ENCODE results near the gene TMEM117. TPM values are rescaled to one million over a fixed set of nuclear protein-coding genes. Genes with fewer than 3 reads are reported as not detected.

TMEM117 gene
- total RNA-seq, 5 donors from 2014 or later (not counting 1 experiment from before 2014, with no cell fraction given): 3.3 to 4.4 (median 3.9) TPM

DNA sequence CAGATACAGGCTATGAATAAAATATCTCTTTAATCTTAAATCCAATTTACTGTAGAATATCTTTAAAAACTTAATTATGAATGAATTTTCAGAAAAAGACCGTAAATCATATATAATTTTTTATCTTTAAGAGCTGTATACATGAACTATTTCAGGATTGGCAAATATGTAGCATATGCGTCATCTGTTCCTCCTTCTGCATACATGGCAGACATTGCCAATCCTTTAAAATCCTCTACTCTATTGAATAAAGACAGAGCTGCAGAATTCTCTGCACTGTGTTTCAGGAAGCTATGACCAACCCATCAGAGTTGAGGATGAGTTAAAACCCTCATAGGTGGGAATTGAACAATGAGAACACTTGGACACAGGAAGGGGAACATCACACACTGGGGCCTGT, 279.0 kb downstream of the TMEM117 start:
- Histone ChIP-seq H3K27me3 (replicated peaks in 1 of 2; ENCODE audit: control insufficient read depth in 2 of 2, extremely low read depth in 1 of 2, insufficient read depth in 2 of 2, low read length in 1 of 2) (no peaks in the 10 kb centered on the region), H3K4me3 (ENCODE audit: control insufficient read depth in 1 of 2, extremely low read depth in 1 of 2, low read length in 1 of 2) (no peak overlapping the region), H3K9me3 (peaks cover 5% of the 10 kb centered on the region), H3K36me3 (ENCODE audit: control insufficient read depth in 2 of 2, extremely low read depth in 1 of 2, insufficient read depth in 1 of 2, low read length in 1 of 2) (no peaks in the 10 kb centered on the region), H3K4me1 (ENCODE audit: control insufficient read depth in 1 of 2, extremely low read depth in 1 of 2, insufficient read depth in 2 of 2, low read length in 2 of 2) (no peaks in the 10 kb centered on the region), H3K27ac (ENCODE audit: low read length) (no peak overlapping the region)
- POLR2A ChIA-PET: no interaction called here
- ATAC-seq (replicated peaks in 1 of 4) (no peak), DNase-seq (no peak)
- Mint-ChIP-seq H3K4me3 (no peak overlapping the region), H3K27ac (no peak overlapping the region), H3K36me3 (peaks cover 10% of the 10 kb centered on the region), H3K4me1 (no peaks in the 10 kb centered on the region), H3K27me3 (no peaks in the 10 kb centered on the region), H3K9me3 (peaks cover 4 to 5% (median 4%) of the 10 kb centered on the region in 3 donors)
- WGBS (ENCODE audit: insufficient coverage): no CpG with 5 or more reads among the region's 2 CpGs
- CTCF ChIA-PET: no interaction called here

DNA sequence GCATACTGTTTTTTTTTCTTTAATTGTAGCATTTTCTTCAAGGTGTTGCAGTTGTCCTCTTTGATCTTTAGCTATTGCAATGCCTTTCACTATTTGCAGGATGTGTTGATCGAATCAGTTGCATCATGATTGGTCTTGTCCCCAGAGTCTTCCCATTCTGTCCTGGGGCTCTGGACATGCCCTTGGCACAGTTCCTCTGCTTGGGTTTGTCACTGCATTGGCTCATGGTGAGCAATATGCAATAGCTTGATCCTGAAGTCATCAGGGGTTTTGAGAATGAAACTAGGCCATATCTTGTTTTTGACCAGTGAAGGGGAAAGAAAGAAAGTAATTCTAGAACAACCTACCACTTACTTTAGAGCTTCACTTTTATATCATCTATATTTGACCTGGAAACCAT, 281.5 kb downstream of the TMEM117 start:
- no peak for DNase-seq
- POLR2A ChIA-PET: interaction anchor here in 1 of 2 donors (0.6 kb wide), 1 partner anchor 10 kb away, joined by 6 read pairs; no protein-coding TSS in a partner anchor
- H3K27me3 ChIP-seq (replicated peaks in 1 of 2; ENCODE audit: control insufficient read depth in 2 of 2, extremely low read depth in 1 of 2, insufficient read depth in 2 of 2, low read length in 1 of 2): no peaks in the 10 kb centered on the region
- no peak overlapping the region for H3K4me3 Mint-ChIP-seq
- H3K4me1 ChIP-seq (ENCODE audit: control insufficient read depth in 1 of 2, extremely low read depth in 1 of 2, insufficient read depth in 2 of 2, low read length in 2 of 2): no peaks in the 10 kb centered on the region
- ATAC-seq (replicated peaks in 1 of 4): no peak
- no peaks in the 10 kb centered on the region for H3K4me1 Mint-ChIP-seq
- no peak overlapping the region for H3K27ac Mint-ChIP-seq
- 100% methylated on average over 1 of the region's 1 CpG for WGBS (ENCODE audit: insufficient coverage)
- H3K27ac ChIP-seq (ENCODE audit: low read length): no peak overlapping the region
- H3K9me3 Mint-ChIP-seq: peaks cover 8 to 19% (median 12%) of the 10 kb centered on the region in 3 donors
- no peak overlapping the region for H3K4me3 ChIP-seq (ENCODE audit: control insufficient read depth in 1 of 2, extremely low read depth in 1 of 2, low read length in 1 of 2)
- no peaks in the 10 kb centered on the region for H3K27me3 Mint-ChIP-seq
- H3K36me3 Mint-ChIP-seq: peaks cover 20% of the 10 kb centered on the region
- H3K36me3 ChIP-seq (ENCODE audit: control insufficient read depth in 2 of 2, extremely low read depth in 1 of 2, insufficient read depth in 1 of 2, low read length in 1 of 2): no peaks in the 10 kb centered on the region
- CTCF ChIA-PET: no interaction called here
- peaks cover 5% of the 10 kb centered on the region for H3K9me3 ChIP-seq

DNA sequence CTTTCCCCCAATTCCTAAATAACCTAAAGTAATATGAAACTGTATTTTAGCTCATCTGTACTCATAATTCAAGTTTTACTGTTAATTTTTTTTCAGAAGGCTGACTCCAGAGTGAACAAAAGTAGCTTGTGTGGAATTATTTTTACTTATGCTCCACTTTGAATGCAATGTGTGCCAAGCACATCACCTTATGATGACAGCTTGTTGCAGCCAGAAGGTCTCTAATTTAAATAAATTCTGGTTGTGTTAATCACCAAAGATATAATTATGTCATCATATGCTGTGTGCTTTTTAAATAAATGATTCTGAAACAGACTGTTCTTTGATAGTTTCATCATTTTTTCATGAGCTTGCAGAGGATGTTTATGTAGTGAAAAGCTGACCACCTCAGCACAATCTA, 283.1 kb downstream of the TMEM117 start:
- no peaks in the 10 kb centered on the region for H3K4me1 Mint-ChIP-seq
- no peaks in the 10 kb centered on the region for H3K4me1 ChIP-seq (ENCODE audit: control insufficient read depth in 1 of 2, extremely low read depth in 1 of 2, insufficient read depth in 2 of 2, low read length in 2 of 2)
- DNase-seq (no peak), ATAC-seq (replicated peaks in 1 of 4) (no peak)
- H3K27ac Mint-ChIP-seq: no peak overlapping the region
- H3K36me3 ChIP-seq (ENCODE audit: control insufficient read depth in 2 of 2, extremely low read depth in 1 of 2, insufficient read depth in 1 of 2, low read length in 1 of 2): no peaks in the 10 kb centered on the region
- peaks cover 34% of the 10 kb centered on the region for H3K36me3 Mint-ChIP-seq
- CTCF ChIA-PET: no interaction called here
- H3K4me3 ChIP-seq (ENCODE audit: control insufficient read depth in 1 of 2, extremely low read depth in 1 of 2, low read length in 1 of 2): no peak overlapping the region
- no peak overlapping the region for H3K4me3 Mint-ChIP-seq
- POLR2A ChIA-PET: interaction anchor here in 1 of 2 donors (0.5 kb wide), 1 partner anchor 1732 kb away, joined by 3 read pairs; no protein-coding TSS in a partner anchor
- H3K27me3 Mint-ChIP-seq: no peaks in the 10 kb centered on the region
- H3K9me3 Mint-ChIP-seq: peaks cover 8 to 34% (median 15%) of the 10 kb centered on the region in 3 donors
- H3K27ac ChIP-seq (ENCODE audit: low read length): no peak overlapping the region
- no peaks in the 10 kb centered on the region for H3K27me3 ChIP-seq (replicated peaks in 1 of 2; ENCODE audit: control insufficient read depth in 2 of 2, extremely low read depth in 1 of 2, insufficient read depth in 2 of 2, low read length in 1 of 2)
- H3K9me3 ChIP-seq: peaks cover 5% of the 10 kb centered on the region

DNA sequence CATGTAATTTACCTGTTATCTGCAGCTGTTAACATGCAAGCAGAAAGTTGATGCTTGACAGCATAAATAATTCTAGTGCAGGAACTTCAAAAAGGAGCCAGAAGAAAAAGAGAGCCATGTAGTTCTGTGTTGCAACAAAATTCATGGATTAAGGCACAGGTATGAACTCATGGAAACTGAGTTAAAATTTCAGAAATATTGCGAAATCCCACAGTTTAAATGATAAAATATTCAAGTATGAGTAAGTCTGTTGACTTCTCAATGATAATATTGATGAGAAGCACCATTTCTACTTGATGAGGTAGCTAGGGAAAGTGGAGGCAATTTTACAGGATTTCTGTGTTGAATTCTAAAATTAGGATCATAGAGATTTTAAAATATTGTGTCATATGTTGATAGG, 290.9 kb downstream of the TMEM117 start:
- H3K9me3 ChIP-seq: no peaks in the 10 kb centered on the region
- H3K4me1 ChIP-seq (ENCODE audit: control insufficient read depth in 1 of 2, extremely low read depth in 1 of 2, insufficient read depth in 2 of 2, low read length in 2 of 2): no peaks in the 10 kb centered on the region
- H3K27me3 ChIP-seq (replicated peaks in 1 of 2; ENCODE audit: control insufficient read depth in 2 of 2, extremely low read depth in 1 of 2, insufficient read depth in 2 of 2, low read length in 1 of 2): no peaks in the 10 kb centered on the region
- Mint-ChIP-seq H3K4me1 (peaks cover 0 to 2% (median 0%) of the 10 kb centered on the region in 3 donors), H3K27ac (no peak overlapping the region), H3K4me3 (no peak overlapping the region), H3K36me3 (peaks cover 21% of the 10 kb centered on the region), H3K9me3 (peaks cover 5 to 20% (median 6%) of the 10 kb centered on the region in 3 donors), H3K27me3 (no peaks in the 10 kb centered on the region)
- no peak overlapping the region for H3K4me3 ChIP-seq (ENCODE audit: control insufficient read depth in 1 of 2, extremely low read depth in 1 of 2, low read length in 1 of 2)
- DNase-seq (no peak), ATAC-seq (replicated peaks in 1 of 4) (no peak)
- ChIA-PET CTCF (no interaction called here), POLR2A (interaction anchor here in 1 of 2 donors (0.7 kb wide), 1 partner anchor 9 kb away, joined by 6 read pairs; no protein-coding TSS in a partner anchor)
- H3K27ac ChIP-seq (ENCODE audit: low read length): no peak overlapping the region
- no peaks in the 10 kb centered on the region for H3K36me3 ChIP-seq (ENCODE audit: control insufficient read depth in 2 of 2, extremely low read depth in 1 of 2, insufficient read depth in 1 of 2, low read length in 1 of 2)
- no CpG with 5 or more reads among the region's 1 CpG for WGBS (ENCODE audit: insufficient coverage)

DNA sequence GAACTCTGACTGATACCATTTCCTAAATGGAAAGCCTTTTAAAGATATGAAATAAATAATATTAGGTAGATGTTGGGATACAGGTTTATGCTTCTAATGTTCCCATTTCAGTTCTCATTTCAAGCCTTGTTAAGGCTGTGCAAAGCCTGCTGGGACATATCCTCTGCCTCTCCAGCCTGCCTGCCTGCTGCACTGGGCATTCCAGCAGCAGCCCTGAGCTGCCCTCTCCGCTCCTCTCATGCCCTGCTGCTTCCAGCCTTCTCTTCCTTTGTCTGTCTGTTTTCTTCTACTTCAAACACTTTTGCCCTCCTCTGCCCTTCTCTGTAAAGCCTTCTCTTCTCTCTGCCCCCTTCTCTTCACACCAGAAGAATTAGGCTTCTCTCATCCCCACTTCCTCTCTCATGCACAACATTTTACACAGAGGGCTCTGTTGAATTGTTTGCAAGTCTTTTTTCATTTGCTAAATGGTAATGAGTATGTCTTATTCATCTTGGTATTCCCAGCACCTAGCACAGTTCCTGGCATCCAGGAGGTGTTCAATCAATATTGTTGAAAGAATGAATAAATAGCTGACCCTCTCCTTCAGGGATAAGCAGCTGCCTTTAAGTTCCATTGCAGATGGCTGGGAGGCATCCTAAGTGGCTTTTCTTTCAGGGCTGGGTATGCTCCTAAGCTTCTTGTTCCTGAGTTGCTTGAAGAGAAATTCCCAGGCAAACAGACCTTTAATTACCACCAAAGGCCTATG, 292.3 kb downstream of the TMEM117 start:
- Mint-ChIP-seq H3K27ac (no peak overlapping the region), H3K4me1 (peaks cover 0 to 2% (median 0%) of the 10 kb centered on the region in 3 donors), H3K9me3 (peaks cover 4 to 11% (median 5%) of the 10 kb centered on the region in 3 donors), H3K27me3 (no peaks in the 10 kb centered on the region), H3K36me3 (peaks cover 15% of the 10 kb centered on the region), H3K4me3 (no peak overlapping the region)
- Histone ChIP-seq H3K27me3 (replicated peaks in 1 of 2; ENCODE audit: control insufficient read depth in 2 of 2, extremely low read depth in 1 of 2, insufficient read depth in 2 of 2, low read length in 1 of 2) (no peaks in the 10 kb centered on the region), H3K36me3 (ENCODE audit: control insufficient read depth in 2 of 2, extremely low read depth in 1 of 2, insufficient read depth in 1 of 2, low read length in 1 of 2) (no peaks in the 10 kb centered on the region), H3K27ac (ENCODE audit: low read length) (no peak overlapping the region), H3K4me1 (ENCODE audit: control insufficient read depth in 1 of 2, extremely low read depth in 1 of 2, insufficient read depth in 2 of 2, low read length in 2 of 2) (no peaks in the 10 kb centered on the region), H3K9me3 (no peaks in the 10 kb centered on the region), H3K4me3 (ENCODE audit: control insufficient read depth in 1 of 2, extremely low read depth in 1 of 2, low read length in 1 of 2) (no peak overlapping the region)
- CTCF ChIA-PET: no interaction called here
- no peak for ATAC-seq (replicated peaks in 1 of 4)
- 91% methylated on average over 1 of the region's 1 CpG for WGBS (ENCODE audit: insufficient coverage)
- POLR2A ChIA-PET: no interaction called here
- DNase-seq: no peak

DNA sequence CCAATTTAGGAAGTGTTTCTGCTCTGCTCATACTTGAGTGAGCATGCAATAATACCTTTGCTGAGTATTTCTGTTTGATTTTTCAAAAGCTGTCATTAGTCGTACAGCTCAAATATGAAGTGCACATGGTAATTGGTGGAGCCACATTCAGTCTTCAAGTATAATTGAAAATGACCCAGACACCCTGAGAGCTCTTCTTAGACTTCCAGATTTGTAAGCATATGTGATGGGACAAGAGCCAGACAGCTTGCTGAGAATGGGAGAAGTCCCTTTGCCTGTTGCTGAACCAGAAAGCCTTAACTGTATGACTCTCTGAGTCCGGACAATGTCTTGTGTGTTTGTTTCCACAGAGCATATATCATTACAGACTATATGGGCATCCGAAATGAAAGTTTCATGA, 307.3 kb downstream of the TMEM117 start:
- DNase-seq (no peak), ATAC-seq (replicated peaks in 1 of 4) (no peak)
- H3K4me3 ChIP-seq (ENCODE audit: control insufficient read depth in 1 of 2, extremely low read depth in 1 of 2, low read length in 1 of 2): no peak overlapping the region
- Mint-ChIP-seq H3K27me3 (no peaks in the 10 kb centered on the region), H3K36me3 (peaks cover 26% of the 10 kb centered on the region), H3K9me3 (peaks cover 0 to 10% (median 2%) of the 10 kb centered on the region in 3 donors), H3K4me3 (no peak overlapping the region), H3K4me1 (no peaks in the 10 kb centered on the region), H3K27ac (no peak overlapping the region)
- H3K27ac ChIP-seq (ENCODE audit: low read length): no peak overlapping the region
- ChIA-PET CTCF (no interaction called here), POLR2A (no interaction called here)
- no peaks in the 10 kb centered on the region for H3K4me1 ChIP-seq (ENCODE audit: control insufficient read depth in 1 of 2, extremely low read depth in 1 of 2, insufficient read depth in 2 of 2, low read length in 2 of 2)
- no peaks in the 10 kb centered on the region for H3K36me3 ChIP-seq (ENCODE audit: control insufficient read depth in 2 of 2, extremely low read depth in 1 of 2, insufficient read depth in 1 of 2, low read length in 1 of 2)
- H3K9me3 ChIP-seq: peaks cover 3% of the 10 kb centered on the region
- WGBS (ENCODE audit: insufficient coverage): 100% methylated on average over 1 of the region's 3 CpGs
- H3K27me3 ChIP-seq (replicated peaks in 1 of 2; ENCODE audit: control insufficient read depth in 2 of 2, extremely low read depth in 1 of 2, insufficient read depth in 2 of 2, low read length in 1 of 2): no peaks in the 10 kb centered on the region
